ENCODE data around the gene FMN1.

FMN1 gene

DNA sequence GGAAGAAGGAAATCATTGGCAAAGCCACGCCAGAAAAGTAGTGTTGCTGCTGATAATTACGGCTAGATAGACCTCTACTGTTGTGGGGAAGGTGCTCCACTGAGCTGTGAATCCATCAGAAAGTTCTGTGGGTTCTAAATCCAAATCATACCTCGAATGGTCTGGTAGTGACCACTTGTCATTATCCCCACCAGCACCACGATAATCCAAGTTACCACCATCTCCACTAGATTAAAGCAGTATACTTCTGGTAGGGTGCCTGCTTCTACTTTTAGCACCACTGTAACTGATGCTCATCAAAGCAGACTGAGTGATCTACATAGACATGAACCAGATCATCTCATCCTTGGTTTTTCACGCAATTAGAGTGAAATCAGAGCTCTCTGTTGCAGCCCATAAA, 185.5 kb downstream of the FMN1 start:
- H3K27me3 ChIP-seq (ENCODE audit: insufficient read depth, low read length): no peaks in the 10 kb centered on the region
- no peak overlapping the region for H3K4me3 ChIP-seq (ENCODE audit: low read depth, low read length)
- H4K8ac ChIP-seq (ENCODE audit: low read depth, low read length): no peak overlapping the region
- no peaks in the 10 kb centered on the region for H3K4me1 ChIP-seq (ENCODE audit: control insufficient read depth in 1 of 2, insufficient read depth in 2 of 2, low read length in 2 of 2)
- no peaks in the 10 kb centered on the region for H3K36me3 ChIP-seq (ENCODE audit: control insufficient read depth in 1 of 2, insufficient read depth in 2 of 2, low read length in 2 of 2)
- no peak overlapping the region for H3K4ac ChIP-seq (ENCODE audit: low read depth, low read length)
- no peak overlapping the region for H2AK5ac ChIP-seq (ENCODE audit: low read length)
- no peak overlapping the region for H3K9ac ChIP-seq (ENCODE audit: low read length)
- H4K12ac ChIP-seq (ENCODE audit: low read depth, low read length): no peak overlapping the region
- no peak overlapping the region for H2BK12ac ChIP-seq (ENCODE audit: low read length)
- no peak overlapping the region for H4K91ac ChIP-seq (ENCODE audit: low read depth, low read length)
- no peak overlapping the region for H3K18ac ChIP-seq (ENCODE audit: low read length)
- WGBS (ENCODE audit: extremely low coverage, insufficient coverage, insufficient read length): no CpG with 5 or more reads among the region's 5 CpGs
- no peak for DNase-seq
- H3K79me2 ChIP-seq (ENCODE audit: control insufficient read depth, insufficient read depth, low read length, poor library complexity): no peaks in the 10 kb centered on the region
- H3K4me2 ChIP-seq (ENCODE audit: low read length): no peak overlapping the region
- H2BK120ac ChIP-seq (ENCODE audit: insufficient read depth, low read length, poor library complexity): no peak overlapping the region
- no peaks in the 10 kb centered on the region for H3K79me1 ChIP-seq (ENCODE audit: low read length)
- no peak overlapping the region for H3K14ac ChIP-seq (ENCODE audit: low read length)
- no peak overlapping the region for H3K27ac ChIP-seq (ENCODE audit: low read depth, low read length)
- no peak overlapping the region for H3K23ac ChIP-seq (ENCODE audit: low read length)
- no peak overlapping the region for H2AFZ ChIP-seq (ENCODE audit: insufficient read depth, low read length, poor library complexity)
- no peaks in the 10 kb centered on the region for H3K9me3 ChIP-seq (ENCODE audit: insufficient read depth, low read depth, low read length)
- no peak overlapping the region for H2BK5ac ChIP-seq (ENCODE audit: low read depth, low read length, poor library complexity)

DNA sequence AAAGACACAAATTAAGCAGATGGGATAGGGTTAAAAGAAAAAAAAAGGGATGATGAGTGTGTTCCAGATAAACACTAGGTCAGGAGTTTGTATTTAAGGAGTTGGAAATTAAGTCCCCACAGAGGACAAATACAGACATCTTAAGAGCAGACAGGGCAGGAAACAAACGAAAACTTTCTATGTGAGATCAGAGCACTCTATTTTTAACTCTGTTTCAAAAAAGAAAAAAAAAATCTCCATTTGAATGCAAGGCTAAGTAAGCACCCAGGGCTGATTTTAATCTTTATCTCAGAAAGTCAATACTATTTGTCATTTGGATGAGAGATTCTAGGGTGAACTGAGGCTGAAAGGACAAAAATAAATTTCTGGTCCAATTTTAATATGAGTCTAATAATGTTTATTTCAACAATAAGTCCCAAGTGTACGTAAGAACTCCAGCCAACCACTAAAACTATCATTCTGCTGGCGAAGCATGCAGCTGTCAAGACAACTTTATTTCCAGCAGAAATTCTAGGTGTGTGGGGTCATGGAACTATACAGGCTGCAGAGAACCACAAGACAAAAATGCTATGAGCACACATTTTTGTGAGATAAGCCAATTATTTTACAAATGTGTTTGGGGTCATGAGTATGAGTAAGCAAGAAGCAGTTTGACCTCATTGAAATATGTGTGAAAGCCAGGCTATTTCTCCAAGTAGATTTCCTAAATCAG, 186.1 kb downstream of the FMN1 start:
- no peak overlapping the region for H3K9ac ChIP-seq (ENCODE audit: low read length)
- no peak overlapping the region for H2BK5ac ChIP-seq (ENCODE audit: low read depth, low read length, poor library complexity)
- no peak overlapping the region for H3K14ac ChIP-seq (ENCODE audit: low read length)
- WGBS (ENCODE audit: extremely low coverage, insufficient coverage, insufficient read length): no CpG with 5 or more reads among the region's 3 CpGs
- no peaks in the 10 kb centered on the region for H3K36me3 ChIP-seq (ENCODE audit: control insufficient read depth in 1 of 2, insufficient read depth in 2 of 2, low read length in 2 of 2)
- H4K91ac ChIP-seq (ENCODE audit: low read depth, low read length): no peak overlapping the region
- no peak overlapping the region for H2AK5ac ChIP-seq (ENCODE audit: low read length)
- no peak overlapping the region for H2AFZ ChIP-seq (ENCODE audit: insufficient read depth, low read length, poor library complexity)
- no peak overlapping the region for H3K4me2 ChIP-seq (ENCODE audit: low read length)
- DNase-seq: peak; percentile 58 to 85
- no peak overlapping the region for H2BK12ac ChIP-seq (ENCODE audit: low read length)
- no peak overlapping the region for H2BK120ac ChIP-seq (ENCODE audit: insufficient read depth, low read length, poor library complexity)
- H3K27me3 ChIP-seq (ENCODE audit: insufficient read depth, low read length): no peaks in the 10 kb centered on the region
- H4K12ac ChIP-seq (ENCODE audit: low read depth, low read length): no peak overlapping the region
- H3K4me3 ChIP-seq (ENCODE audit: low read depth, low read length): no peak overlapping the region
- H3K18ac ChIP-seq (ENCODE audit: low read length): no peak overlapping the region
- no peaks in the 10 kb centered on the region for H3K79me2 ChIP-seq (ENCODE audit: control insufficient read depth, insufficient read depth, low read length, poor library complexity)
- no peak overlapping the region for H3K23ac ChIP-seq (ENCODE audit: low read length)
- no peak overlapping the region for H3K27ac ChIP-seq (ENCODE audit: low read depth, low read length)
- H4K8ac ChIP-seq (ENCODE audit: low read depth, low read length): no peak overlapping the region
- no peaks in the 10 kb centered on the region for H3K79me1 ChIP-seq (ENCODE audit: low read length)
- H3K9me3 ChIP-seq (ENCODE audit: insufficient read depth, low read depth, low read length): no peaks in the 10 kb centered on the region
- H3K4ac ChIP-seq (ENCODE audit: low read depth, low read length): no peak overlapping the region
- no peaks in the 10 kb centered on the region for H3K4me1 ChIP-seq (ENCODE audit: control insufficient read depth in 1 of 2, insufficient read depth in 2 of 2, low read length in 2 of 2)

DNA sequence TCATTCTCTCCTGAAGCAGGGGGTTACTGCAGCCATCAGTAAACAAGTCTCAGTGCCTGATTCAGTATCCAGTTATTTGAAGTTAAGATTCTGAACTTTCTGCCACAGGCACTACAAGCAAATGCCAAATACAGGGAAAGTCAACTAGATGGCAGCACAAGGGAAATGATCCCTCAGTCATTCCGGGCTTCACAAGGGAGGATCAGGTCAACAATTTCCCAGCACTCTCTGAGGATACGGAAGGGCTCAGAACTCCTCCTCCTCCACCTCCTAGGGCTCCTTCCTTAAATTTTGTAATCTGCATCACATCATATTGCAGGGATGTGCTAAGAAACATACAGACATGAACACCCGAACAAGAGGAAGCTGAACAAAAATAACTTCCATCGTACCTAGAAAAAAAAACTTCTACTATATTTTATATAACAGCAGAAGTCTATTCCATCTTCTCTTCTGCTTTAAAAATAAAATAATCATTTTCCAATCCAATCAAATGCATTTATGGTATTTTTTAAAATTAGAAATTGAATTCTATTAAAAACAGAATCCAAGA, 187.1 kb downstream of the FMN1 start:
- H3K9ac ChIP-seq (ENCODE audit: low read length): no peak overlapping the region
- no peak overlapping the region for H3K27ac ChIP-seq (ENCODE audit: low read depth, low read length)
- H3K4ac ChIP-seq (ENCODE audit: low read depth, low read length): no peak overlapping the region
- WGBS (ENCODE audit: extremely low coverage, insufficient coverage, insufficient read length): no CpG with 5 or more reads among the region's 4 CpGs
- no peak overlapping the region for H4K91ac ChIP-seq (ENCODE audit: low read depth, low read length)
- H3K79me1 ChIP-seq (ENCODE audit: low read length): no peaks in the 10 kb centered on the region
- H3K27me3 ChIP-seq (ENCODE audit: insufficient read depth, low read length): no peaks in the 10 kb centered on the region
- no peak overlapping the region for H4K8ac ChIP-seq (ENCODE audit: low read depth, low read length)
- H3K4me1 ChIP-seq (ENCODE audit: control insufficient read depth in 1 of 2, insufficient read depth in 2 of 2, low read length in 2 of 2): no peaks in the 10 kb centered on the region
- no peak overlapping the region for H2BK120ac ChIP-seq (ENCODE audit: insufficient read depth, low read length, poor library complexity)
- H3K36me3 ChIP-seq (ENCODE audit: control insufficient read depth in 1 of 2, insufficient read depth in 2 of 2, low read length in 2 of 2): no peaks in the 10 kb centered on the region
- no peak overlapping the region for H4K12ac ChIP-seq (ENCODE audit: low read depth, low read length)
- no peak overlapping the region for H3K4me3 ChIP-seq (ENCODE audit: low read depth, low read length)
- H3K18ac ChIP-seq (ENCODE audit: low read length): no peak overlapping the region
- H2AK5ac ChIP-seq (ENCODE audit: low read length): no peak overlapping the region
- no peak overlapping the region for H2BK5ac ChIP-seq (ENCODE audit: low read depth, low read length, poor library complexity)
- H3K14ac ChIP-seq (ENCODE audit: low read length): no peak overlapping the region
- no peak overlapping the region for H2AFZ ChIP-seq (ENCODE audit: insufficient read depth, low read length, poor library complexity)
- H2BK12ac ChIP-seq (ENCODE audit: low read length): no peak overlapping the region
- DNase-seq: peak in 1 of 2 donors; percentile 31
- H3K23ac ChIP-seq (ENCODE audit: low read length): no peak overlapping the region
- H3K79me2 ChIP-seq (ENCODE audit: control insufficient read depth, insufficient read depth, low read length, poor library complexity): no peaks in the 10 kb centered on the region
- no peaks in the 10 kb centered on the region for H3K9me3 ChIP-seq (ENCODE audit: insufficient read depth, low read depth, low read length)
- no peak overlapping the region for H3K4me2 ChIP-seq (ENCODE audit: low read length)

DNA sequence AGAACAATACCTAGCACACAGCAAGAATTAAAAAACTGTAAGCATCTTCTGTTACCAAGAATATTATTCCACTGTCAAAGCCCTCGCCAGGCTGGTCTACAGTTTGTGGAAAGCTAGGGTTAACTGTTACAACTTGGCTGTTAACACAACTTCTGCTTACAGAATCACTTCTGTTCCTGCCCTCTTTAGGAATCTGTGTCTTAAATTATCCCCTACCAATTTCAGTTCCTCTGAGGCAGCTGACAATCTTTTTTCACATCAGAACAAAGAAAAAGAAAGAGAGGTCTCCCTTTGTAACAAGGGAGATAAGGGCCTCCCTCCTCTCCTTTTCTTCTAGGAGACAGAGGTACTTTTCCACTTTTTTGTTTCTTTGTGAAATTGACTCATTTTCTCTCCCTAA, 188.9 kb downstream of the FMN1 start:
- H2AK5ac ChIP-seq (ENCODE audit: low read length): no peak overlapping the region
- H4K12ac ChIP-seq (ENCODE audit: low read depth, low read length): no peak overlapping the region

More for the DNA sequence above, 188.9 kb downstream of the FMN1 start:
- no peaks in the 10 kb centered on the region for H3K79me1 ChIP-seq (ENCODE audit: low read length)
- no peak overlapping the region for H2BK5ac ChIP-seq (ENCODE audit: low read depth, low read length, poor library complexity)
- no peaks in the 10 kb centered on the region for H3K36me3 ChIP-seq (ENCODE audit: control insufficient read depth in 1 of 2, insufficient read depth in 2 of 2, low read length in 2 of 2)
- no peak overlapping the region for H3K14ac ChIP-seq (ENCODE audit: low read length)
- H2BK12ac ChIP-seq (ENCODE audit: low read length): no peak overlapping the region
- no peak overlapping the region for H3K18ac ChIP-seq (ENCODE audit: low read length)
- H4K91ac ChIP-seq (ENCODE audit: low read depth, low read length): no peak overlapping the region
- H2BK120ac ChIP-seq (ENCODE audit: insufficient read depth, low read length, poor library complexity): no peak overlapping the region
- no peak overlapping the region for H3K9ac ChIP-seq (ENCODE audit: low read length)
- H2AFZ ChIP-seq (ENCODE audit: insufficient read depth, low read length, poor library complexity): no peak overlapping the region
- H4K8ac ChIP-seq (ENCODE audit: low read depth, low read length): no peak overlapping the region
- no peak overlapping the region for H3K4me2 ChIP-seq (ENCODE audit: low read length)
- H3K27me3 ChIP-seq (ENCODE audit: insufficient read depth, low read length): no peaks in the 10 kb centered on the region
- H3K4ac ChIP-seq (ENCODE audit: low read depth, low read length): no peak overlapping the region
- H3K9me3 ChIP-seq (ENCODE audit: insufficient read depth, low read depth, low read length): no peaks in the 10 kb centered on the region
- no peak for DNase-seq
- H3K4me3 ChIP-seq (ENCODE audit: low read depth, low read length): no peak overlapping the region
- no peaks in the 10 kb centered on the region for H3K4me1 ChIP-seq (ENCODE audit: control insufficient read depth in 1 of 2, insufficient read depth in 2 of 2, low read length in 2 of 2)
- no peak overlapping the region for H3K23ac ChIP-seq (ENCODE audit: low read length)
- H3K79me2 ChIP-seq (ENCODE audit: control insufficient read depth, insufficient read depth, low read length, poor library complexity): no peaks in the 10 kb centered on the region
- no peak overlapping the region for H3K27ac ChIP-seq (ENCODE audit: low read depth, low read length)
- no CpG with 5 or more reads among the region's 1 CpG for WGBS (ENCODE audit: extremely low coverage, insufficient coverage, insufficient read length)
